ENCODE data around the gene MEDAG.

MEDAG gene

DNA sequence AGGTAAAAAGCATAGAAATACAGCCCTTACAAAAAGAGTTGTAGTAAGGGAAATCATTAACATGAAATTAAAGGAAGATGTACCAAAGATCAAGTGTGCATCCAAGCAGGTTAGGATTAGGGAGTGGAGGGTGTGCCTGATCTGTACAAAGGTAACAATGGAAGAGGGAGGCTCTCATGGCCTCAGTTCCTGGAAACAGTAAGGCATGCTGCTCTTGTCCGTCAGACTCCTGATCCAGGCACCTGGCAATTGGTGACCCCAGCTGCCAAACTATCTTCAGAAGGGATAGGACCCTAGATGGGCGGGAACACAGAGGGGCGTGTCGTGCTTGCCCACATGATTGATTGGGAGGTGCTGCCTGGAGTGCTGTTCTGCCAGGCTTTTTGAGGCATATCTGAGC lies 30.9 kb downstream of the MEDAG start:
- no peak for DNase-seq

DNA sequence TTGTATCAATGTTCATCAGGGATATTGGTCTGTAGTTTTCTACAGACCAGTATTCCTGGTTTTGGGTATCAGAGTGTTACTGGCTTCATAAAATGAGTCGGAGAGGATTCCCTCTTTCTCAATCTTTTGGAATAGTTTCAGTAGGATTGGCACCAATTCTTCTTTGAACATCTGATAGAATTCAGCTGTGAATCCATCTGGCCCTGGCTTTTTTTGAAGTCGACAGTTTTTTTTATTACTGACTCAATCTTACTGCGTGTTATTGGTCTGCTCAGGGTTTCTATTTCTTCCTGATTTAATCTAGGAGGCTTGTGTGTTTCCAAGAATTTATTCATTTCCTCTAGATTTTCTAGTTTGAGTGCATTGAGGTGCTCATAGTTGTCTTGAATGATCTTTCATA lies 37.8 kb downstream of the MEDAG start:
- DNase-seq = no peak

DNA sequence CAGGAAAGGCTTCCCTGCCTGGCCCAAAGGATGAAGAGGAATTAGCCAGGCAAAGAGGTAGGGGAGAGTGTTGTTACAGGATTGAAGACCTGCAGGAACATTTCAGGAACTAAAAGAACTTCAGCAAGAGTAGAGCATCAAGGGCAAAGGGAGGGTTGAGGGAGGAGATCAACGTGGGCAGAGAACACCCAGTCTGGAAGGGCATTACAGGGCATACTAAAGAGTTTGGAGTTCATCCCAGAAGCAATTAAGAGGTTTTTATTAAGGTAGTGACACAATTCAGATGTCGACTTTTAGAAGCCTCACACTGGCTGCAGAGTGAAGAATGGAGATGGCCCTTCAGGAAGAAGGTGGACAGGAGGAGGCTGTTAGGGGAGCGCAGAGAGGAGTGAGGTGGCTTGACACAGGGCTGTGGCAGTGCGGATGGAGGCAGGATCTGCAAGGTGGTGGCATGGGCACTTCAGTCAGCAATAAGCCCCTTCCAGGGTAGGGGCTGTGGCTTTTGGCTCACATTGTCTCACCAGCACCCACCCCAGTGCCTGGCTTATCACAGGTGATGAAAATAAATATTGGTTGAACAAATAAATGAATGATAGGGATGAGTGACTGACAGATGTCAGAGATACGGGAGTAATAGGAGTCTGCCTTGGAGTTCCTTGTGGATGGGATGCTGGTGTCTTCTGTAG lies 51.3 kb downstream of the MEDAG start:
- no peak for DNase-seq

DNA sequence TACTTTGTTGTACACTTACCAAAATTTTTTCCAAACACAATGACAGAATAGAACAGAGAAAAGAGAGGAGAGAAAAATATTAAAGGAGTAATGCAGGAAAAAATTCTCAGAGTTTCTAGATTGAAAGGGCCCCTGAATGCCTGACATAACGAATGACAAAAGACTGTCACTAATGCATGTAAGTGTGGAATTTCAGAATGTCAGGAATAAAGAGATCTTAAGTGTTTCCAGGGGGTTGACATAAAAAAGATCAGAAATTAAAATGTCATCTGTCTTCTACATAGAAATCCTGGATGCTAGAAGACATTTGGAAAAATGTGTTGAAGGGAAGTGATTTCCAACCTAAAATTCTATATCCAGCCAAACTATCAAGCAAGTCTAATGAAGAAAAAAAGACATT lies 53.6 kb downstream of the MEDAG start:
- no peak for DNase-seq

DNA sequence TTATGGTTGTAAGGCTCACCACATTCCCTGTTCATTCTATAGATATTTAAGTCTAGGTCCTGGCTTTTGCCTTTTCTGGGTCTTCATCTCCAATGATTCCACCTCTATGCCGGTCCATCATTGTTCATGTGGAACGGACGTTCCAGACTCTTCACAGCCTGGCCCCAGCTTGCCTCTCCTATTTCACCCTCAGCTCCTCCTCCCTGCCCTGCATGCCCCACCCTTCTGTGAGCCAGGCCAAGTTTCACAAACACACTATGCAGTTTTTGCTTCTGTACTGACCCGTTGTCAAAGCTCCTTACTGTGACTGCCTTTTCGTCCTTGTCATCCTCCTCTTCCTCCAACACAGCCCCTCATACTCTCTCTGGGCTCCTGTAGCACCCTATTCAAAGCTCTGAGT lies 57.7 kb downstream of the MEDAG start:
- DNase-seq = no peak

DNA sequence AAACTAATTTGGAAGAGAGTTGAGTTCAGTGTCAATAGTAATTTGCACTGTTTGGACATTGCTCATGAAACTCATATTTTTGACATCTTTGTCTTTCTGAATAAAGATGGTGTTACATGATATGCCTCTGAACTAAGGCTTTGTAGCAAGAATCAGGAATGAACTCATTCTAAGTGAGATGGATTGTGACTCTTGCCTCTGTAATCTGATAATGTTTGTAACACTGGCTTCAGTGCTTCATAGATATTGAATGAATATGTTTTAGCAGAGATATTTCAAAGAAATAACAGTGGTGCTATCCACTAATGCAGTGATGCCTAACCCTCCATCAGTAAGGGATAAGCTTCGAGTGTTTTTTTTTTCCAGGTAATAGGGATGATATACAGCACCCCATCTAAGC lies 59.3 kb downstream of the MEDAG start:
- no peak for DNase-seq

- no peak for DNase-seq
Observed at GRCh38 chr13:30966101-30966500, 60.0 kb downstream of the MEDAG start.

DNA sequence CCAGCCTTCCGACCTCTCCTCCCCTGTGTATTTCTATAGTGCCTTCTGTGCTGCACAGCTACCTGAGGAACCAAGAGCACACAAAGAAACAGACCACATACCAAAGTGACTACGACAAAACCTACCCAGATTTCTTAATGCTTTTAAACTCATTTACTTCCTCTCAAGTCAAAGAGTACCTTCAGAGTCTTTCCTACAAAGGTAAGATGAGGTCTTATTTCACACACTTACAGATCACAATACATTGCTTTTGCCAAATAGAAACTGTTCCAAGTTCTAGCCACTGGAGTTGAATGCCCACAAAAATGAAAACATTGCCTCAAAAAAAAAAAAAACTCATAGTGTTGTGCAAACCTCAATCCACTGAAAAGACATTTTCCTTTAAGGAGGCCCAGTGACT lies 62.8 kb downstream of the MEDAG start:
- DNase-seq = no peak

GRCh38 chr13:30971575-30971974 lies 65.5 kb downstream of the MEDAG start:
- no peak for DNase-seq

DNA sequence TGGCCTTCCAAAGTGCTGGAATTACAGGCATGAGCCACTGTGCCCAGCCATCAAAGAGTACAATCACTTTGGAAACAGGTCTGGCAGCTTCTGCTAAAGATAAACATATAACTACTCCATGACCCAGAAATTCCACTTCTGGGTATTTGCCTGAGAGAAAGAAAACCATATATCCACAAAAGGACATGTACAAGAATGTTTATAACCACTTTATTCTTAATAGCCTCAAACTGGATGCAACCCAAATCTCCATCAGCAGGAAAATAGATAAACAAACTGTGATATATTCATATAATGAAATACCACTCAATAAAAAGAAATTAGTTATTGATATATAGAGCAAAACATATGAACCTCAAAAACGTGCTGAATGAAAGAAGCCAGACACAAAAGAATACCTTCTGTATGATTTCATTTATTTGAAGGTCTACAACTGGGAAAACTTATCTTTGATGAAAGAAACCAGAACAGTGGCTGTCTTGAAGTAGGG lies 66.9 kb downstream of the MEDAG start:
- DNase-seq = no peak

GRCh38 chr13:30974350-30974749 lies 68.3 kb downstream of the MEDAG start:
- no peak for DNase-seq
